ENCODE measurements around the gene RNPEP.
A peak's percentile ranks its signal among the peaks of the same experiment; 100 is the strongest.
"Not testable (repeated sequence)": the region's sequence is repeated elsewhere in the genome, so short reads cannot be mapped to it uniquely, and the experiment has no call there.

The RNPEP gene

GRCh38 chr1:201982623-201983379 is at the start of gene RNPEP:
RNPEP (plus strand) TSS chr1:201982648; CDS start chr1:201982667, 19 bp downstream.
- in situ Hi-C loops (cut with MboI; ENCODE audit: low sequenced_read_pairs), result no loop called here
- Histone ChIP-seq H3K4me3 (peak within 1 kb of the TSS; percentile 87), H3K4me1 (peaks cover 5% of the 10 kb centered on the region; the same call in 1 of the 2 replicates), H3K27me3 (ENCODE audit: low read depth) (no peaks in the 10 kb centered on the region), H3K9me3 (no peaks in the 10 kb centered on the region), H3K36me3 (replicated peaks) (peaks cover 3% of the 10 kb centered on the region; the same call in 1 of the 2 replicates)
- DNase-seq (ENCODE audit: low spot score in 2 of 2), result peak; percentile 63 to 89

DNA sequence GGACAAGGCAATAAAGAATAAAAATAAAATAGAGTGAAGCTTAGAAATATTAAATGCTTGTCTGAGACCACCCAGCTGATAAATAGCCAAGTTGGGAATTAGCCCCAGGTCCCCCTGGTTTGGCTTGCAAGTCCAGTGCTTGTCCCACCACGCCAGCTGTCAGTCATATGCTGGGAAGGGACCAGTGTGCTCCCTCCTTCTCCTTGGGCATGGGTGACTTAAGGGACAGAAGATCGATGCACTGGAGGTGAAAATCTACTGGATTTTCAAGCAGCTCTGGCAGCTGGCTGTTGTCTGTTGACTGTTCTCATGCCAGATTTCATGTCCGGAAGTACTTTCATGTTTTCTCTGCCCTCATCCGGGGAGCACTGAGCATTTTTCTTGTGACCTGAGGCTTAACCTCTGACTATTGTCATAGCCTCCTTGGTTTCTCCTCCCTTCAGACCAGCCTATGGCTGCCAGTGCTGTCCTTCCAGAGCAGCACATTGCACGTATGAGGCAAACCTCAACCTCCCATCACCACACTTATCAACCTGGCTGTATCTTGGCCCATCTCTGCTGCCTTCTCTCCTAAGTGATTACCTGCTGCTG is 48.5 kb upstream of the RNPEP start:
- H3K9me3 ChIP-seq, result no peaks in the 10 kb centered on the region
- H3K4me1 ChIP-seq, result no peaks in the 10 kb centered on the region
- no peaks in the 10 kb centered on the region for H3K36me3 ChIP-seq (replicated peaks)
- no peak overlapping the region for H3K4me3 ChIP-seq
- no peak for DNase-seq (ENCODE audit: low spot score in 2 of 2)
- in situ Hi-C loops (cut with MboI; ENCODE audit: low sequenced_read_pairs), result no loop called here
- 0 out of 2 replicates have a peak, but pooled peaks cover 4% of the 10 kb centered on the region for H3K27me3 ChIP-seq (ENCODE audit: low read depth)

GRCh38 chr1:201937624-201938213 is 44.7 kb upstream of the RNPEP start:
- Histone ChIP-seq H3K4me1 (peaks cover 11% of the 10 kb centered on the region), H3K27me3 (ENCODE audit: low read depth) (0 out of 2 replicates have a peak, but pooled peaks cover 2% of the 10 kb centered on the region), H3K4me3 (no peak overlapping the region), H3K36me3 (replicated peaks) (no peaks in the 10 kb centered on the region), H3K9me3 (no peaks in the 10 kb centered on the region)
- DNase-seq (ENCODE audit: low spot score in 2 of 2), result no peak
- in situ Hi-C loops (cut with MboI; ENCODE audit: low sequenced_read_pairs), result no loop called here

DNA sequence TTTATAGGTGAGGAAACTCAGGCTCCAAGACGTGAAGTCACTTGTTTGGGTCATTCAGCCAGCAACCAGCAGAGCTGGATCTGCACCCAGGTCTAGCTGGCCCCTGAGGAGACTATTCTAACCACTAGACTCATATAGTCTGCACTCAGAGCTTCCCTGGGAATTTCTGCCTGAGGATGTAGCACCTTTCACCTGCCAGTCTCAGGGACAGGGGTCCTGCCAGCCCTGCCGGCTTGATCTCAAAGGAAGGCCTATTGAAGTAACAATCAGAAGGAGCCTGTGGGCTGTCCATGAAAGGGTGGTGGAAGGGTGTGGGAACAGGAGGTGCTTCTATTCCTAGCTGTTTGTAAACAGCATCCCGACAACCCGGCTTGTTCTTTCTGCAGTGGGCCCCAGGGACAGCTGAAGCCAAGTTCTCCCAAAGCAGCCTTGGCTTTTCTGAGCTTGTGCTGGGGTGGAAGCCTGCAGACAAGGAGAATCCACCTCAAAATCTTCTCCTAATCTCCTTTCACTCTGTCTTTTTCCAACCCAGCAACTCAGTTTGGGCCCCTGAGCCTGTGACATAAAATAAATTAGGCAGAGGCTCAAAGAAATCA is 43.9 kb upstream of the RNPEP start:
- H3K4me1 ChIP-seq, result peaks cover 11% of the 10 kb centered on the region
- no peak for DNase-seq (ENCODE audit: low spot score in 2 of 2)
- no peak overlapping the region for H3K4me3 ChIP-seq
- H3K27me3 ChIP-seq (ENCODE audit: low read depth), result 0 out of 2 replicates have a peak, but pooled peaks cover 2% of the 10 kb centered on the region
- no peaks in the 10 kb centered on the region for H3K36me3 ChIP-seq (replicated peaks)
- in situ Hi-C loops (cut with MboI; ENCODE audit: low sequenced_read_pairs), result no loop called here
- no peaks in the 10 kb centered on the region for H3K9me3 ChIP-seq

- DNase-seq (ENCODE audit: low spot score in 2 of 2), result no peak
- no peaks in the 10 kb centered on the region for H3K9me3 ChIP-seq
- 0 out of 2 replicates have a peak, but pooled peaks cover 2% of the 10 kb centered on the region for H3K27me3 ChIP-seq (ENCODE audit: low read depth)
- in situ Hi-C loops (cut with MboI; ENCODE audit: low sequenced_read_pairs), result no loop called here
- peaks cover 11% of the 10 kb centered on the region for H3K4me1 ChIP-seq
- no peak overlapping the region for H3K4me3 ChIP-seq
- no peaks in the 10 kb centered on the region for H3K36me3 ChIP-seq (replicated peaks)
These were observed 43.3 kb upstream of the RNPEP start for GRCh38 chr1:201939148-201939547.

GRCh38 chr1:201939574-201939973 is 42.9 kb upstream of the RNPEP start:
- Histone ChIP-seq H3K9me3 (no peaks in the 10 kb centered on the region), H3K4me1 (peaks cover 11% of the 10 kb centered on the region), H3K27me3 (ENCODE audit: low read depth) (0 out of 2 replicates have a peak, but pooled peaks cover under 1% of the 10 kb centered on the region), H3K36me3 (replicated peaks) (no peaks in the 10 kb centered on the region), H3K4me3 (no peak overlapping the region)
- no peak for DNase-seq (ENCODE audit: low spot score in 2 of 2)
- in situ Hi-C loops (cut with MboI; ENCODE audit: low sequenced_read_pairs), result no loop called here

GRCh38 chr1:201940316-201940715 is 42.1 kb upstream of the RNPEP start:
- H3K9me3 ChIP-seq; in situ Hi-C loops (cut with MboI; ENCODE audit: low sequenced_read_pairs); H3K4me3 ChIP-seq; H3K36me3 ChIP-seq (replicated peaks); H3K27me3 ChIP-seq (ENCODE audit: low read depth); DNase-seq (ENCODE audit: low spot score in 2 of 2): not testable (repeated sequence)
- peaks cover 13% of the 10 kb centered on the region for H3K4me1 ChIP-seq

DNA sequence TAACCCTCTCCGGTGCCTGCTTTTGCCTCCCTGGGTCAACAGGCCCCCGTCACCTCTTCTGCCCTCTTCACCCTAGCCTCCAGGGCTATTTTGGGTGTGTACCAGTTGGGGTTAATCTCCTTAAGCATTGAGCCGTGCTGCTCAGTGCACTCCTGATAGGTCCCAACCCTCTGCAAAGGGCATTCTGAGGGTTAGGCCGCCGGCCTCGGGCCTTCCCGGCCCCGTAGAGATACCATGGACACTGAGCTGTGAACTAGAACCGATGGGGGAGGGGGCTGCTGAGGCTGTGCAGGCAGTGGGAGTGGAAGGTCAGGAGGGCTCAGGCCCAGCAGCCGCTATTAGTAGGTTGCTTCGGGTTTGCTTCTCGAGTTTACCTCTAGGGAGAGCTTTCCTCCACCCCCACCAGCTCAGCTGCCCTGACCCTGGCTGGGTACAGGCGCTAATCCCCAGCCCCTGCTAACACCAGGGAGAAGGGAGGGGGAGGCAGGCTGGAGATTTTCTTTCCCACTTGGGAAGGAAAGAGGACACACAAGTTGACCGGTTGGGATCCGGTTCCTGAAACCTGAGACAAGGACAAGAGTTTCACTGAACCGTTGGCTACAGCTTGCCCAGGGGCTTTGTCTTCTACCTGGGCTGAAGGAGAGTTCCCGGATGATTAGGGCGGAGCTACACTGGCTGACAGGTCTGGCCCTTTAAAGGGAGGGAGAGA is 40.9 kb upstream of the RNPEP start:
- in situ Hi-C loops (cut with MboI; ENCODE audit: low sequenced_read_pairs), result no loop called here
- Histone ChIP-seq H3K4me1 (peaks cover 22% of the 10 kb centered on the region), H3K27me3 (ENCODE audit: low read depth) (no peaks in the 10 kb centered on the region), H3K9me3 (no peaks in the 10 kb centered on the region), H3K4me3 (no peak overlapping the region), H3K36me3 (replicated peaks) (no peaks in the 10 kb centered on the region)
- peak; percentile 14 to 63 for DNase-seq (ENCODE audit: low spot score in 2 of 2)

DNA sequence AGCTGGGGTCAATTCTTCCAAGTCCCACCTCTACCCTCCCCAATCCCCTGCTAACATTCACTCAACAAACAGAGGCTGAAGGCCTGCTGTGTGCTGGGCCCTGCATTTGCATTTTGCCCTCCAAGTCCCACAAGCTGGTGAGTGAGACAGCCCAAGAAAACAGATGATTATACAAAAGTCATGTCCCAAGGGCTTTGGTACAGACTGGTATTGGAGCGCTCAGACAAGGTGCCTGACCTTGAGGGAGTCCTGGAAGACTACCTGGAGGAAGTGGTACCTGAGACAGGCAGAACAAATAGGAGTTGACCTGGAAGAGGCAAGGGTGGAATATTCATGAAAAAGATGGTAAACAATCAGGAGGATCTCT is 40.3 kb upstream of the RNPEP start:
- no peak for DNase-seq (ENCODE audit: low spot score in 2 of 2)
- no peak overlapping the region for H3K4me3 ChIP-seq
- in situ Hi-C loops (cut with MboI; ENCODE audit: low sequenced_read_pairs), result no loop called here
- H3K4me1 ChIP-seq, result peaks cover 22% of the 10 kb centered on the region
- no peaks in the 10 kb centered on the region for H3K9me3 ChIP-seq
- H3K27me3 ChIP-seq (ENCODE audit: low read depth), result no peaks in the 10 kb centered on the region
- H3K36me3 ChIP-seq (replicated peaks), result no peaks in the 10 kb centered on the region

DNA sequence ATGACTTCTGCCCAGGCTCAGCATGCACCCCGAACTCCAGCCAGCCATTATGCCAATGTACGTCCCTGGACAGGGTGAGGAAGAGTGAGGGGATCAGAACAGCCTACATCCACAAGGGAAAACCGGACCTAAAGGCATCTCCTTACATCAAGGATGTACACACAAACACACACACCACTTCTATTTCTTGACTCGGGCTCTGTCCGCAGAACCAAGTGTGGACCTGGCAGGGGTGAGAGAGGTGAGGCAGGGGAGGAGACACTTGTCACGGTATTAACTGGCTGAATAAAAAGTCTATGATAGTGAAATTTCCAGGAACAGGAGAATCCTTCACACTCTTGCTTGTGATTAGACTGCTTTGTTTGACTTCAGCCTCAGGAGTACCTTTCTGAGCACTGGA is 38.4 kb upstream of the RNPEP start:
- in situ Hi-C loops (cut with MboI; ENCODE audit: low sequenced_read_pairs), result no loop called here
- H3K4me3 ChIP-seq, result no peak overlapping the region
- no peaks in the 10 kb centered on the region for H3K9me3 ChIP-seq
- H3K27me3 ChIP-seq (ENCODE audit: low read depth), result no peaks in the 10 kb centered on the region
- H3K4me1 ChIP-seq, result peaks cover 22% of the 10 kb centered on the region
- no peaks in the 10 kb centered on the region for H3K36me3 ChIP-seq (replicated peaks)
- DNase-seq (ENCODE audit: low spot score in 2 of 2), result no peak

DNA sequence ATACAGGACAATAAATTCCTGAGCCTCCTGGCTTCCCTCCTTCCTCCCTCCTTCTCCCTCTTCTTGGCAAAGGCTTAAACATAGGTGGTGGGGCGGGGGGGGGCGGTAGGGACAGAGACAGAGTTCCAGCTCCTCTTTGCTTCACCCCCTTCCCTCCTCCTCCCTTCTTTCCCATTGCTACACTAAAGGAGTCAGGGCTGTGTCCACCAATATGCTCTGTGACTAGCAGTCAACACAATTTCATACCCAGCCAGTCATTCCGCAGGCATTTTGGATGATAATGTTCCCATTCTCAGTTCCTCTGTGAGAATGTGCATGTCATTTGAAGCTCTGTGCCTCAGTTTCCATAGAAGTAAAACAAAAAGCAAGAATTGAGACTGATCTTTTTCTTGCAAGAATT is 37.8 kb upstream of the RNPEP start:
- no peaks in the 10 kb centered on the region for H3K27me3 ChIP-seq (ENCODE audit: low read depth)
- in situ Hi-C loops (cut with MboI; ENCODE audit: low sequenced_read_pairs), result no loop called here

DNA sequence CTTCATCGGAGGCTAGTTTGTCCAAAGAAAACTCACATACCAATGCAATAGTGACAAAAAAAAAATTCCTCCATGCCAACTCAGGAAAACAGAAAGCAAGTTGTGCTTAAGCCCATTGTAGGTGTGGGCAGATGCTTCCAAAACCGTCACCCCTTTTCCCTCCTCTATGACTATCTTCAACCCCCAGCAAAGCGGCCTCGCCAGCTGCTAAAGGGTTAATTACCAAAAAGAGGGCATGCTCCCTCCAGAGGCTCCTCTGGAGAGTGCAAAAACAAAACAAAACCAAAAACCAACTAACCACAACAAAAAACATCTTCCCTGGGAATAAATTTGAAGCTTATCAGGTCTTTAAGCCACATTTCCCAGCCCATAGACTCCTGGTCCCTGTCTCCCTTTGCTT is 37.3 kb upstream of the RNPEP start:
- in situ Hi-C loops (cut with MboI; ENCODE audit: low sequenced_read_pairs), result no loop called here
- Histone ChIP-seq H3K4me1 (peaks cover 22% of the 10 kb centered on the region), H3K9me3 (no peaks in the 10 kb centered on the region), H3K36me3 (replicated peaks) (no peaks in the 10 kb centered on the region), H3K27me3 (ENCODE audit: low read depth) (no peaks in the 10 kb centered on the region), H3K4me3 (no peak overlapping the region; the same call in 1 of the 2 replicates)
- DNase-seq (ENCODE audit: low spot score in 2 of 2), result peak in 1 of 2 experiments; percentile 26

More for the DNA sequence above, 37.8 kb upstream of the RNPEP start:
- no peak for DNase-seq (ENCODE audit: low spot score in 2 of 2)
- Histone ChIP-seq H3K4me3 (no peak overlapping the region), H3K9me3 (no peaks in the 10 kb centered on the region), H3K36me3 (replicated peaks) (no peaks in the 10 kb centered on the region), H3K4me1 (peaks cover 22% of the 10 kb centered on the region)

DNA sequence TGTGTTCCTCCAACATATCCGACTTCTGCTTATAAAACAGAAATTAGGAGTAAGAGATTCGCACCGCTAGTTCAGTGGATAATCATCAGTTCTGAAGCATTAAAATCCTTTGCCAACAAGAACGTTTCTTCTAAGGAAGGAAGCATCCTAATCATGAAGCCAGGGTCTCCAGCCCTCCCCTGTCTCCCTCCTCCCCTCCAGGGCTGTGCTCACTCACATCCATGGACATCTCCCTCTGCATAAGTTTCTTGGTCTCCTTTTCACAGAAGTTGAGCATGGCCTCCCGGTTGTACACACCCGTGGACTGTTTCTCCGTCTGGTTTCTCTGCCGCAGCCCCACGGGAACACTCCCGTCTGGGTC is 36.6 kb upstream of the RNPEP start:
- no peaks in the 10 kb centered on the region for H3K9me3 ChIP-seq
- DNase-seq (ENCODE audit: low spot score in 2 of 2), result no peak
- H3K27me3 ChIP-seq (ENCODE audit: low read depth), result no peaks in the 10 kb centered on the region
- H3K4me3 ChIP-seq, result peak overlapping the region; percentile 28
- peaks cover 22% of the 10 kb centered on the region for H3K4me1 ChIP-seq
- H3K36me3 ChIP-seq (replicated peaks), result no peaks in the 10 kb centered on the region
- in situ Hi-C loops (cut with MboI; ENCODE audit: low sequenced_read_pairs), result no loop called here

Measured in HAP-1 (cell line).